NB4 (cell line): ENCODE measurements around the gene CLDN20.

Experiments used
- DNase-seq: peaks from one replicate; pipeline ENCODE4 v3.0.0; 2010; ENCODE audit warnings: low read depth
- H3K4me3 ChIP-seq: one replicate; pipeline ENCODE4 v1.5.1; 2011; ENCODE audit warnings: mild to moderate bottlenecking, low read depth, low read length, moderate library complexity
- MYC ChIP-seq: IDR thresholded peaks from 2 replicates; pipeline ENCODE4 v1.6.1; 2011; ENCODE audit warnings: low read depth, low read length
- POLR2A ChIP-seq: IDR thresholded peaks from 2 replicates; pipeline ENCODE4 v1.6.1; 2011; ENCODE audit warnings: mild to moderate bottlenecking; ENCODE audit not compliant: insufficient read length; ENCODE audit errors: extremely low read depth
- TF ChIP-seq, protein P1 (sequence below): IDR thresholded peaks from 2 replicates; pipeline ENCODE4 v1.6.1; 2011; ENCODE audit warnings: low read depth, low read length
- TF ChIP-seq, protein P2 (sequence below): IDR thresholded peaks from one replicate; pipeline ENCODE4 v1.5.1; 2012; ENCODE audit warnings: low read depth, low read length

Gene CLDN20

DNA sequence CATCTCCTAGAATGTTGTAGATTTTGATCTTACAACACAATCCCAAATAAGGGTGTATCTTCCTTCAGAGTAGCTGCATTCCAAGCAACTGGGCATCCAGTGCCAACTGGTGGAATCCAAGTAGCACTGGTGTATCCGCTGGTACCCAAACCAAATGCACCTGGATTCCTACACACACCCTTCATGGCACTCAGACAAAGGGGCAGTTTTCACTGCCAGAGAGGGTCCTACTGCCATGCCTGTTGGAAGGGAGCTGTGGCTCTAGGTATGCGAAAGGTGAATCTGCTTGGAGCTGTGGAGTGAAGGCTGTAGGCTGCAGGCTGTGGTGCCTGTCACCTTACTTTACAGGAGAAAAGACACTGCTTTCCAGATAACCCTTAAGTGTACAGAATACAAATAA, 17.0 kb upstream of the CLDN20 start:
- TF ChIP-seq, protein P1, sequence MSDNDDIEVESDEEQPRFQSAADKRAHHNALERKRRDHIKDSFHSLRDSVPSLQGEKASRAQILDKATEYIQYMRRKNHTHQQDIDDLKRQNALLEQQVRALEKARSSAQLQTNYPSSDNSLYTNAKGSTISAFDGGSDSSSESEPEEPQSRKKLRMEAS = no peak
- TF ChIP-seq MYC = no peak
- TF ChIP-seq POLR2A = no peak
- TF ChIP-seq, protein P2, sequence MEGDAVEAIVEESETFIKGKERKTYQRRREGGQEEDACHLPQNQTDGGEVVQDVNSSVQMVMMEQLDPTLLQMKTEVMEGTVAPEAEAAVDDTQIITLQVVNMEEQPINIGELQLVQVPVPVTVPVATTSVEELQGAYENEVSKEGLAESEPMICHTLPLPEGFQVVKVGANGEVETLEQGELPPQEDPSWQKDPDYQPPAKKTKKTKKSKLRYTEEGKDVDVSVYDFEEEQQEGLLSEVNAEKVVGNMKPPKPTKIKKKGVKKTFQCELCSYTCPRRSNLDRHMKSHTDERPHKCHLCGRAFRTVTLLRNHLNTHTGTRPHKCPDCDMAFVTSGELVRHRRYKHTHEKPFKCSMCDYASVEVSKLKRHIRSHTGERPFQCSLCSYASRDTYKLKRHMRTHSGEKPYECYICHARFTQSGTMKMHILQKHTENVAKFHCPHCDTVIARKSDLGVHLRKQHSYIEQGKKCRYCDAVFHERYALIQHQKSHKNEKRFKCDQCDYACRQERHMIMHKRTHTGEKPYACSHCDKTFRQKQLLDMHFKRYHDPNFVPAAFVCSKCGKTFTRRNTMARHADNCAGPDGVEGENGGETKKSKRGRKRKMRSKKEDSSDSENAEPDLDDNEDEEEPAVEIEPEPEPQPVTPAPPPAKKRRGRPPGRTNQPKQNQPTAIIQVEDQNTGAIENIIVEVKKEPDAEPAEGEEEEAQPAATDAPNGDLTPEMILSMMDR = no peak
- DNase-seq = no peak
- H3K4me3 ChIP-seq = no peak overlapping the region

DNA sequence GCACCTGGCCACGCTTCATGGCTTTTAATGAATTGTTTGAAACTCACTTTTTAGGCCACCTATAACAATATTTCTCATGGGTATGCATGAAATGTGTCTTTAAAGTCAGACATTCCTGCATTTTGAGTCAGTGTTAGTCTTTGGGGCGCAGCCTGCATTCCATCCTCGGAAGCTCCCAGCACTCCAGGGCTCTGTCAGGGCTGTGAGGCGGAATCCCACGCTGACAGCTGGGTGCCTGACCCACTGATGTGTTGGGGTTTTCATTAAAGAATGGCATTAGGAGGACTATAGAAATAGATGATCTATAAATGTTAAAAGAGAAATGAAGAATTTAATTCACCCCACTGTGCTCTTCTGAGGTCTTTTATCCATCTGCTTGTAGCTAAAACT, 16.2 kb upstream of the CLDN20 start:
- DNase-seq = no peak
- TF ChIP-seq POLR2A (no peak), MYC (no peak)
- TF ChIP-seq, protein P2 = no peak
- TF ChIP-seq, protein P1 = no peak
- no peak overlapping the region for H3K4me3 ChIP-seq

DNA sequence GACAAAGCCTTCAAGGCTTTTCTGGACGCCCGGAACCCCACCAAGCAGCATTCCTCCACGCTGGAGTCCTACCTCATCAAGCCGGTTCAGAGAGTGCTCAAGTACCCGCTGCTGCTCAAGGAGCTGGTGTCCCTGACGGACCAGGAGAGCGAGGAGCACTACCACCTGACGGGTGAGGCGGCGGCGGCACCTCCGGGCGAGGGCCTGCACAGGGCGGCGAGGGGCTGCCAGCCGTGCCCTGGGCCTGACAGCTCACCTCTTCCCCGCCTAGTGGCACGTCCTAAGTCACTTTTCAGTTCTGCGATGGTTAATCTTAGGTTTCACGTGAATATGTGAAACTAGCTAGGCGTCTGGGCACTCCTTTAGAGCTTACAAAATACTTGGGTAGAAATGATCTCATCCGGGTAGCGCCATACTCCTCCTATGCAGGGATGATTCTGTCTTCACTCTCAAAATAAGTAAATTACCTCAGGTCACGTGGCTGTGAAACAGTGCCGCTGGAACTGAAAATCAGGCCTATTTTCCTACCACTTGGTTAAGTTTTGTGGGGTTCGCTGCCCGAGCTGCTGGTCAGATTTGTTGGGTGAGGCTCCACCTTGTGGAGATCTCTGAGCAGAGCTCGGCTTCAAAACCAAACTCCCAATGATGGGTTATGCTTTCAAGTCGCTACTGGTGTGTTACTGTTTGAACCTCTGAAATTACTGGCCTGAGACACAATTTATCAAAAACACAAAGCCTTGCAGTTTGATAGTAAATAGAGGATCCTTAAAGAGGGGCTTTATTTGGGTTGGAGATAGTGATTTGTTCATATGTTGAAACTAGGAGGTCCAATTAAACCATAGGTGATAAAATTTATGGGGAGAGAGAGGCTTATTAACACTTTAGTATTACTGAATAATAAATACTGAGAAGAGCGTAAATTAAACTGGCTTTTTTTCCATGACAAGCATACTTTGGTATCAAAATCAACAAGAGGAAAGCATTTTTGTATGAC, 15.5 kb upstream of the CLDN20 start:
- no peak overlapping the region for H3K4me3 ChIP-seq
- peak; percentile 43 for DNase-seq
- TF ChIP-seq, protein P2 = peak; percentile 52
- no peak for TF ChIP-seq POLR2A

DNA sequence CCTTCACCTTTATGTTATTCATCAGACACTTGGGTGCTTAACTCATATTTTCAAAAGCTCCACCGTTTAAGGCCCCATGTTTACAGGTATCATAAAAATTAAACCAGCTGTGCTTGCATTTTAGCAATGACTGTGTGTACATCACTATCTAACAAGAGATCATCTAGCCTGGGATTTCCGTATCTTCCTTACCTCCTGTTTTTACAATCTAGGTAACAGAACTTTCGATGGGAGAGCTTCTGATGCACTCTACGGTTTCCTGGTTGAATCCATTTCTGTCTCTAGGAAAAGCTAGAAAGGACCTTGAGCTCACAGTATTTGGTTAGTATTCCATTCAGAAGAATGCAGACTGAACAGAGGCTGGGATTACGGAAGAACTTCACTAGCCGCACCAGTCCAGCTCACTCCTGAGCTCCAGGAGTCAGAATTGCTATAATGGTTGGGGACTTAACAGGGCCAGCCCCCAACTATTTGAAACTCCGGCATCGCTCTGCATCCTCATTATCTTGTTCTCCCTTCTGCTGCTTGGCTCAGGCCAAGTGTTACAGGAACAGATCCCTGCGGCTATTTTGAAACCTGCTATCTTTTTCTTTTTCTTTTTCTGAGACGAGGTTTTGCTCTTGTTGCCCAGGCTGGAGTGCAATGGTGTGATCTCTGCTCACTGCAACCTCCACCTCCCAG, 13.0 kb upstream of the CLDN20 start:
- no peak for DNase-seq
- TF ChIP-seq MYC (no peak), POLR2A (no peak)
- TF ChIP-seq, protein P1 = no peak
- TF ChIP-seq, protein P2 = no peak
- H3K4me3 ChIP-seq = no peak overlapping the region

DNA sequence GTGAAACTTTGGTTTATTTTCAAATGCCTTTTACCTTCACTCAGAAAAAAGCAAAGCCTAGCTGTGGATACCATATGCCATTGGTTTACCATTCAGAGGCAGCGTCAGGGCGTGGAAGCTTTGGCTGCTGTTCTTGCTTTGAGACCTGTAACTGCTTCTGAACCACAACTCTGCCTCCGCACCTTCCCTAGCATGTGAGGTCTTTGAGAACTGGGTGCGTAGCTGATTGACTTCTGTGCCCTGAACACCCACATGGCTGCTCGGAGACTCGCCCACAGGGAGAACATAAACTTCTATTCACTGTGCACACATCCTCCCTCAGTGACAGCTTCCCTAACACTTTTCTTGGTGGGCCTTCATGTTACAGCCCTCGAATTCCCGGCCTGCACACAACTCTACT, 11.2 kb upstream of the CLDN20 start:
- TF ChIP-seq, protein P1 = no peak
- no peak for TF ChIP-seq MYC
- no peak for TF ChIP-seq POLR2A
- TF ChIP-seq, protein P2 = no peak
- H3K4me3 ChIP-seq = no peak overlapping the region
- no peak for DNase-seq
